Superior temporal gyrus (tissue), 1 donor: ENCODE data around the gene CCBE1.

Experiments used
- DNase-seq: peaks from one replicate; pipeline ENCODE4 v3.0.0-alpha.2; 2016; ENCODE audit errors: extremely low spot score

CCBE1 gene

DNA sequence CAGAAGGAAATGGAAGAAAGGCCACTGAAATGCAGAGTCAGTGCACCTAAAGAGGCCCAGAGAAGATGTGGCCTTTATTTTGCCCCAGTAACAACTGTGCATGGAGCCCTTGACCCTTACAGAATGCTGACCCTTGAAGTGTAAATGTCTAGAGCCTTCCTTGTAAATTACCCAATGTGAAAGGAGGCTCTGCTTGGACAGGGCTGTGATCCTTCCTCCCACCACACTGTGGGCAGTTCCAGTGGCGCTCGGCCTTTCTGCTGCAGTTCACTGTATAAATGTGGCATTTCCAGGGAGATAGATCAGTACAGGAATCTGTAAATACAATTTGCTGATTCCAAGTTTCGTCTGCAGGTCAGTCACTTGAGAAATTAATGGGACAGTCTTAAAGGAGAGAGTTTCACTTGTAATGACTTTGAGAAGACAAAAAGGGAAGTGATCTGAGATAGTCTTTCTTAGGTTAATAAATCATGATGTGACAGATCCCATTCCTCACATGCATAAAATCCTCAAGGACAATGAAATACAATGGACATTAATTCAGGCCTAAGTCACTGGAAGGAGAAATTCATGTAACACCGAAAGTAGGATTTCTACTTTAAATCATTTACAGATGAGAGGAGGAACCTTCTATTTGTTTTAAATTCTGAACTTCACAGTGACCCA lies 204.3 kb downstream of the CCBE1 start:
- no peak for DNase-seq

DNA sequence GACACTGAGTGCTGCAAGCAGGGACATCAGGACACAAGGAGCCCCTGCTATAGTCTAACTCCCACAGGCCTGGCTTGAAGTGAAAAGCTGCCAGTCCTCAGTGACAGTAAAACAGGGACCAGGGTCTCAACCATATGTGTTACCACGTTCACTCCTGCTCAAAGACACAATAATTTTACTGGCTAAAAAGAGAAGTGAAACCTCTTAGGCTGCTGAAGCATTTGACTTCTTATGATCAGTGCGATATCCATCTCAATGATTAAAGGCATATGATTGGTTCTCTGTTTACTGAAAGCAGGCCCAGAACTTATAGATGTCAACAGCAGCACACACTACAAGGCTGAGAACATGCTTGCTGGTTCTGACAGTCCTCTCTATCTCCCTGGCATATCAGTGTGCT lies 208.3 kb downstream of the CCBE1 start:
- no peak for DNase-seq

DNA sequence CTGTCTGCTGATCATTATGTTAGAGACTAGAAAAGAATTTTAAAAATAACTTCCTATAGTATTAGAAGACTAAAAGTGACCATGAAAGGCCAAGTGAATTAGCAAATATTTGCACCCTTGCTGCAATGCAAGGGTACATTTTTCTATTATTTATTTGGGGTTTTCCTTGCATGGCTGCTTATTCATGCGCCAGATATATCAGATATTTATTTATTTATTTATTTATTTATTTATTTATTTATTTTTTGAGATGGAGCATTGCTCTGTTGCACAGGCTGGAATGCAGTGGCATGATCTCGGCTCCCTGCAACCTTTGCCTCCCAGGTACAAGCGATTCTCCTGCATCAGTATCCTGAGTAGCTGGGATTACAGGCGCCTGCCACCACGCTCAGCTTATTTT lies 211.8 kb downstream of the CCBE1 start:
- no peak for DNase-seq

DNA sequence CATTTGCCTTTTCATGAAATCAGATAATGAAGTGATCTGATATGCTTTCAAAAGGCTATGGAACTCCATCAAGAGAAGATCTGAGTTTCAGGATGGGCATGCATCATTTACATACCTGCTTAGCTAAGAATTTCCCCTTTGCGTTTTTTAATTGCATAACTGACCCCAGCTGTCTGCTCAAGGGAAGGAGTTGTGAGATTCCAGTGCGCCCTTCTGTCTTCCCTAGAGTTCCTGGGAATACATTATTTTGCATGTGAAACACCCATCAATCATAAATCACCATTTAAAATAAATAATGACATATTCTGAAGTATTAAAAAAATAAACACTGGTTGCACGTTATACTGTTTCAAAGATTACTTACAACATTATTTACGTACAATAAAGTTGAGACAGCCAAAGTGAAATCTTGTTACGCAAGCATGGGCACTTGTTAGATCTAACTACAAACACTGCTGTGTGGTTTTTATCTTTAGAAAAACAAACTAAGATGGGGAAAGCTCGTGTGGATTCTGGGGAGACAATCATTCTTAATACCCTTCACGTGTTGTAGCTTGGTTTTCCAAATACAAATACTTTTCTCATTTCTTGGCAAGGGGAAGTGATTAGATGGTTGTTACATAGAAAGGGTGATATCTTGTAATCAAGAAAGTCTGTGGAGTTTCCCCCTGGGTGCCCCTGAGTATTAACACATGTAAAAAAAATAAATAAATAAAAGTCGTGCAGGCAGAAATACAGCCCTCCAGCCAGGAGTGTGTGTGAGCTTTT lies 212.5 kb downstream of the CCBE1 start:
- DNase-seq = no peak

DNA sequence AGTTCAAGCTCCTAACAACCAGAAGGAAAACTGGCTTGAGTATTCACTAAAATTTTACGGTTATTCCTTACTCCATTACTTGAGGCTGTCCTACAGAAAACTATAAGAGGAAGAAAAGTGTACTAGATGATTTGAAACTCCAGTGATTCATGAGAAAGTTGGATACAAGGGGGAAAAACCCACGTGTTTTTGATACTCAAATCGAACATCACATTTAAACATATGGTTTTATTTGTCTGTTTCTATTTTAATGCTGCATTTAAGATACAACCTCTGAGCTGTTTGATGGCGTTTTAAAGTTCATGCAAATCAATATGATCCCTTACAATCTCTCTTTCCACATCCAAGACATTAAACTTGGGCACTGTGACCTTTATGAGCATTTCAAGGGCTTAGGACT lies 213.1 kb downstream of the CCBE1 start:
- no peak for DNase-seq

DNA sequence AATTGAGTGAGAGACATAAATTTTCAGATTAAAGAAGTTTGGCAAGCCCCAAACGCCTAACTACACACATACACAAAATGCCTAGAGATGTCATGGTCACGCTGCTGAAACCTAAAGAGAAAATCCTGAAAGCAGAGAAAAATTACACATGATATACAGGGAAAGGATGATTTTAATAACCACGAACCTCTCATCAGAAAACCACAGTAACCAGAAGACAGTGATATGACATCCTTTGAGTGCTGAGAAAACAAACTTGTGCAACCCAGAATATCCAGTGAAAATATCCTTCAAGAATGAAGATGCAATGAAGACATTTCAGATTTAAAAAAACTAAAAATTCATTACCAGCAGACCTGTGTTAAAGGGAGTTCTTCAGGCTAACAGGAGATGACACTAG lies 215.8 kb downstream of the CCBE1 start:
- DNase-seq = no peak

DNA sequence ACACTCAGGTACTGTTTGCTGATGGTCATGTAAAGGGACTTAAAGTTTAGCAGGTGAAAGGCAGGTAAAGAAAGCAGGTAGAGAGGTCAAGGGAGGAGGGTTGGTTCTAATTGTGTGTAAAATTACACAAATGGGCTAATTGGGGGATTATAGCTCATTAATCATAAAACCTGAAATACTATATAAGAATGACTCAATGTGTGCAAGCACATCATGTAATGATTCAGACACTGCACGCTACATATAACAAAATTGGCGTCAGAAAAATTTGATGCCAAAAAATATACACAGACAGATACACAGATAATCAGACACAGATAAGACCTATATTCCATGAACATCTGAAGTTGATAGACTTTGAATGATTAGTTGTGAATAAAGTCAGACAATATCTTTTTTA lies 217.4 kb downstream of the CCBE1 start:
- no peak for DNase-seq

DNA sequence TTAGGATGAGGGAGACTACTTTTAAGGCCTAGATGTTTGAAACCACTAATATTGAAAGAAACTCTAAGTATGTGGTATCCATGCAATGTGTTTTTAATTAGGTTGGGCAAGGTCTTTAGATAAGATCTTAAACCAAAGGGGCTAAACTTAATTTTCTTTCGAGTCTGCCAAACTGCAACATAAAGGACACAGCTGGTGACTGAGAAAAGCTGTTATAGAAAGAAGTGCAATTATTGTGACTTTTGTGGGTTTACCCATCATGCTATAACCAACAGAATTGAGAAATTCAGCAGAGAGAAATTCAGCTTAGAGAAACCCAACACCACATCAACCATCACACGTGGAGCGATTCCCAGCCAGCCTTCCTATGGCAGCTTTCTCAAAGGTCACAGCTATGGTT lies 218.6 kb downstream of the CCBE1 start:
- DNase-seq = no peak

DNA sequence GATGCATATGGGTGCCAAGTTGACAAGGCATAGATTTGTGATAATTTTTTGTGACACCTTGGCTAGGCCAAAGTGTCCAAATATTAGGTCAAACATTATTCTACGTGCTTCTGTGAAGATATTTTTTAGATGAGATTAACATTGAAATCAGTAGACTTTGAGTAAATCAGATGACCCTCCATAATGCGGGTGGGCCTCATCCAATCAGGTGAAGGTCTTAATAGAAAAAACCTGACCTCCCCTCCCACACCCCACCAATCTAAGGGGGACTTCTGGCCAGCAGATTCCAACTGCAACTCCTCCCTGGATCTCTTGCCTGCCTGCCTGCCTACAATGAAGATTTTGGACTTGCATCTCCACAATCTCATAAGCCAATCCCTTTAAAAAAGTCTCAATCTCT lies 219.4 kb downstream of the CCBE1 start:
- no peak for DNase-seq

DNA sequence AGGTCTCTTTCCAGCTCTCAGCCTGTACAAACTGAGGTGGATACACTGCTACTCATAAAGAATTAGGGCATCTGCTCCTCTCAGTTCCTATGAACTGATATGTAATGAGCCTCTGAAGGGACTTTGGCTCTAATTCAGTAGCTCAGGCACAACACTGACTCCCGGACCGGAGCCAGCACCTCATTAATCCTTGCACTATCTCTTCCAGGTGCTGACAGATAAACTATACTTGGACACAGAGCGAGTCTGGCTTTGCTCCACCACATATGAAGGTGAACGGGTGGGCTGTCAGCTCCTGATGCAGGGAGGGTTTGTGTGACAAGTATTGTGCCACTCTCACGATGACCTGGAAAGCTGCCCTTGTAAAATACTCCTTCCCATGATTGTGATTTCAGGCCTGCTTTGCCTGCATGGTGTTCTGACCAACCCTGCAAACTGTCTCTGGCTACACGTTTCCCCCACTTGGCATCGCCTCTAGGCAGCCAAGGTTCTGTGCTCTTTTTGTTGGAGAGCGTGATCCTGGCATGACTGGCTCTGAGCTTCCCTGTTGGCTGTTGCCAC lies 226.6 kb downstream of the CCBE1 start:
- no peak for DNase-seq

DNA sequence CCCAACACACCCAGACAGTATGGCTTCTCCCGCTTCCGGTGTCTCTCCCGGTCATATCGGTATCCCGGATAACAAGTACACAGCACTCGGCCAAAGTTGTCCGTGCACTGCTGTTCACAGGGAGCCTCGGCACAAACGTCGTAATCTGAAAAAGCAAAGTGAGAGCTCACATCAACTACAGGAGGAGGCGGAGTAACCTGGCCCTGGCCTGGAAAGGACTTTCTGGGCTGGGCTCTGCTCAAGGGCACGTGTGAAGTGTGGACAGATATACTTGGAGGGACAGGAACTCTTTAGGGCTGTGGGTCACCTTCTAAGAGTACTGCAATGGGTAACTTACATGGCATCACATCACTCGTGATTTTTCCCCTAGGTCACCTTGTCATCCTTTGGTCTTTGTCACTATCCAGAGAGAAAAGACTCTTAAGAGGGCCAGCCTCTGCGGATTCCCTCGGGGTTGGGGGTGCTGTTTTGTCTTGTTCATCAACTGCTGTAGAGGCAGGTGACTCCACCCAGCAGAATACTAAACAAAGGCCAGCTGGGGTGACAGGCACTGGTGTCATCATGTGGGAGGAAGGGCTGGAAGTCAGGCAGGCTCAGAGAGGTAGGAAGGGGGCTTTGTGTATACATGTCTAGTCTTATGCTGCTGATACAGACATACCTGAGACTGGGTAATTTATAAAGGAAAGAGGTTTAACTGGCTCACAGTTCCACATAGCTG lies 227.6 kb downstream of the CCBE1 start:
- DNase-seq = no peak

DNA sequence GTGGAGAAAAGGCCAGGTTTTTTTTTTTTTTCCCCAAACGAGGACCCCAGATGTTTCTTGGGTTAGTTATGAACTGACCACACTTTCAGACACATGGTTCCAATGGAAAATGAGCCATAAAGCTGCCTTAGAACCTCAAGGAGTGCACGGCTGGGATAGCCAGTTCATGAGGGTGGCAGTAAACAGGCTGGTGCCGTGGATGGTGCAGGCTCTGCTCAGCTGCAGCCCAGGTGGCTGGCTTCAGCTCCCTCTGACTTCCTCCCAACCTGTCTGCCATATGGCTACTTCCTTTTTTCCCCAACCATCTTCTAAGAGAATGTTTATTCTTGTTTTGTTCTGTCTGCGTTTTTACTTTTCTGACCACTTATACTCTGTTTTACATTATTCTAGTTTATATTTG lies 228.4 kb downstream of the CCBE1 start:
- no peak for DNase-seq

DNA sequence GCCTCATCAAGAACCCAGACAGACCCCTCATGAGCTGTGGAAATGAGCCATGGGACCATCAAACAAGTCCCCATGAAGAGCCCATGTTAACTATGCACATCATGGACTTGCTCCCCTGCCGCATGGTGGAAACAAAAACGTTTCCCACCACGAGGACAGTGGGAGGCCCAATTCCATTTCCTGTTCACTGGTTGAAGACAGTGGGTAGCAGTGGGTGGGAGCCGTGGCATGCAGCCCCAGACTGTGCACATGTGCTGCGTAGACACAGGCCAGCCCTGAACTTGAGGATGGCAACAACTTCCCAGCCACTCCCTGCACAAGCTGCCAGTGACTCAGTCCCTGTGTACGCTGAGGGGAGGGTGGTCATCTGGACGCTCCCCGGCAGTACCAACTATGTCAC lies 229.7 kb downstream of the CCBE1 start:
- DNase-seq = no peak

DNA sequence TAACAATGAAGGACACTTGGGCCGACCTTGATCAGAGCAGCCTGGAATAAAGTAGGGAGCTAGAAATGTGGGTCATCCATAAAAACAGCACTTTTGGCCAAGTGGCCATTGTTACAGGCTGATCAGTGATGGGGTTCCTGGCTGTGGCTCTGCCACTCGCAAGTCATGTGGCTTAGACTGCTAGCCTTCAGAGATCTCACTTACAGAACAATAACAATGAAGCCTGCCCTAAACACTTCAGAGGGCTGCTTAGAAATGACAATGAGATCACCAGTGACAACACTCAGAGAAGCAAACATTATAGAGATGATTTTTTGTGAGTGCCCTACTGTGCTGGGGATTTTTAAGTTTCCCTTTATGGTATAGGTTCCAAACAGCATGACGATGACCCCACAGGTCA lies 230.2 kb downstream of the CCBE1 start:
- no peak for DNase-seq

DNA sequence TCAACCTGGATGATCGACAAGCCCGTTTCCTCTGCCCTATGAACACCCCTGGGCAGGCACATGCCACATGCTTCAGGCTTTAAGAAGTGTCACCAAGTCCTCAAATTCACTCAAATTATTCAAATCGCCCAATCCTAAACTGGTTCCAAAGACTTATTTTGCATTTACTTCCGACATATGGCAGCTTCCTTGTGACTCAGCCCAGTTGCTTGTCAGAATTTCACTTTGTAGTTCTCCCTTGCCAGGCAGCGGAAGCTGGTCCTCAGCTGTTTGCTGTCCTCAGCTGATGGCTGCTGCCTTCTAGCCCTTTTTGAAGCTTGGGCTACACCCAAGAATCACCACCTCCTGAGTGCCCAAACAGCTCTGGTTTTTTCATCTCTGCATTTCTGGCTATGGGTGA lies 232.7 kb downstream of the CCBE1 start:
- no peak for DNase-seq

DNA sequence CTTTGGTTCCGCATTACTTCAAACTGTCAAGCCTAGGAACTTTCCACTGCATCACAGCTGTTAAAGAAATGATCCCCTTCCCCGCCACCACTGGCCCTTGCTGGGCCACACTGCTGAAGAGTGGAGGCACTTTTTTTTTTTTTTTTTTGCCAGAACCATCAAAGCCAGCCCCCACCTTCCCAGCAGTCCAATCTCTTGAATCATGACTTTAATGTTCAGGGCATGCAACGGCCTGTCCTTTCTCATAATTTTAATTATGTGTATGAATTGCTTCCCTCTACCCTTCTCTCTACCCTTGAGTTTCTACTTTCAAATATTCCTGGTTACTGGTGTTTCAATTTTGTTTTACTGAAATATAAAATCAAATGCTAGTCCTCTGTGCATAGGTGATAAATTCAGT lies 236.1 kb downstream of the CCBE1 start:
- DNase-seq = no peak

DNA sequence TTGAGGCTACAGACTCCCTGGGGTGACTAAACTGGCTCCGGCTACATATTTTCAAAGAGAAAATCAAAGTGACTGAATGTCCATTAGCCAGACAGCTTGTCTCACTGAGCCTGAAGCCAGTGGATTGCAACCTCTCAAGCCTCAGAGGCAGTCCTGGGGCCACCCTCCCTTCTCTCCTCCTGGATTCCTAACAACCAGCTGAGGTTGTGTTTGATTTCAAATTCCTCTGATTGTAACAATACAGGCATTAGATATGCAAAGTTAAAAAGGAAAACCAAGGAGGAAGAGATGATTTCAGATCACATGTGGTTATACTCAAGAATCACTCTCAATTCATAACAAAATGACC lies 237.2 kb downstream of the CCBE1 start:
- no peak for DNase-seq

DNA sequence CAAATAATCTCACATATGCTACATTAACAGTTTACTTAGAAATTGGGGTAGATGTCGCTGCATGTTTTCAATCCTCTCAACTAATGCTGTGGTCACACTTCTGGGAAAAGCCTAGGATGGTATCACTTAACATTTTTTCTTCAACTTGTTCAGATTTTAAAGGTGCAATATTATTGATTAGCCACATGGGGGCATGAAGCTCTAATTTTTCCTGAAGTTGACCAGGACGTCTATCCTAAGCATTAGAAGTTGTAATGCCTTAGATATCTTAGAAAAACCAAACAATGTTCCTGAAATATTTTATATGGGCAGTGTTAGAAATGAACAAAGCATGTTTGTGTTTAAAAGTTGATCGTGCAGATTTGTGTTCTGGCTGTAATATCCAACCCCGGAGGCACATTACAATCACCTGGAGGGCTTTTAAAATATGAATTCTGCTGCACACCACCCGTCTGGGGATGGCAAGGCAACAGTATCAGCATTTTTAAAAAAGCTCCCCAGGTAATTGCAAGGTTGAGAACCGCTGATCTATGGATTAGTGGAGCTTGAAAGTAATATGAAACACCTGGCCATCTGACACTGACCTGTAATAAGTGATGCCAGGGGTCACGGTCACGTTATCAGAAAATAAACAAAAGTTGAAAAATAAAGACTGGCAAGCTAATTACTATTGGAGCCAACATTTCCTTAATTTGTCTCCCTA lies 237.7 kb downstream of the CCBE1 start:
- DNase-seq = peak; percentile 60

DNA sequence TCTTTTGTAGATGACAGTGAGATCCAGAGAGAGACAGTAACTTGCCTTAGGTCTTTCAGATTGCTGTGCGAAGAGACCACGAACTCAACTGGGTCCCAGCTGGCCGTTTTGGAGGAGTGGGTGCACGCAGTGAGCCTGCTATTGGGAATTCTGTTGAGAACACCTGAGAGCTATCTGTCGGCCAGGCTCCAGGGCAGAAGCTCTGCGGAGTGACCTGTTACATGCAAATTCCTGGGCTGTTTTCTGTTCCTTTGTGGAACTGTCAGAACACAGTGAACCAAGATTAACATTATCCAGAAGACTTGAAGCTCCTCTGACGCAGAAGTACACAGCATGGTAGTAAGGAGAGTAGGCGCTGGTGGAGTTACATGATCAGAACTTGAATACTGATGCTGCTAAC lies 238.6 kb downstream of the CCBE1 start:
- no peak for DNase-seq

DNA sequence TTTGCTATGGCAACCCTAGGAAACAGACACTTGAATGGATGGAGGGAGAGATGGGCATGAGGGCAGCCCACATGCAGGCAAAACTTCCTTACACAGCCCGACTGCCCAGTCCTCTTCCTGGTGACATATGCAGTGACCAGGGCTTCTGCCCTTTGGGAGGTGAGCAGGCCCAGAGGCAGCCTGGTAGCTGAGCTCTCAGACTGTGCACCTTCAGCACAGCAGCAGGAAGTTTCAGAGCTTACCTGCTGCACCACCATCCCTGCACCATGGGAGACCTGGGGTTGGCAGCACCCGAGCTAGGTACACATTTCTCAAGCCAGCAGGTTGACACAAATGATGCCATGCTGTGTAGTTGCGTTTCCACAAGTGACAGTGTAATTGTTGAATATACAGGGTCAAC lies 240.6 kb downstream of the CCBE1 start:
- no peak for DNase-seq

DNA sequence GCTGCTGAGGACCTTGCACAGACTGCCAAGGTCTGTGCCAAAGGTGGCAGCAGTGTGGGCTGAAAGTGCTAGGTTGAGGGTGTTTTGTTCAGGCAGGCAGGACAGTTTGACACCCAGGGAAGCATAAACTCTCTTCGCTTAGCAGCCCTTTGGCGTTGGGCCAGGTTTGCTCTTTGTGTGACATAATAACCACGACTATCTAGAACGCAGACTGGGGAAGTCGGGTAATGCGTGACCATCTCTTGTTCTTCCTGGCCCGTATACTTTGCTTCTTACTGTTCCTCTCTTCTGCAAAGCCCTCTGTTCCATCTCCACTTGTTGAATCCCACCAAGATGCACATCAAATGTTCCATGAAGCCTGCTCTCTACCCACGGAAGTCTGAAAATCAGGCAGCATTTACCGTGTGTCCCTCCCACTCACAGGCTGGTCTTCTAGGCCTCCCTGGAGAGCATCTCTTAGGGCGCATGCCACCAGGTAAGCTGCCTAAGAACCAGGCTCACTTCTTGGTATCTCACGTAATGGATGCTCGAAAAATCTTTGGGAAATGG lies 241.4 kb downstream of the CCBE1 start:
- no peak for DNase-seq
